Lung (tissue), 12 donors: ENCODE measurements around the gene MAG. TPM values are rescaled to one million over a fixed set of nuclear protein-coding genes. Genes with fewer than 3 reads are reported as not detected.

Source experiments
- ATAC-seq: fragments of 200-7000 bp; cut with Tn5 transposase; one replicate; pipeline ENCODE4 v1.9.1; 2020; ENCODE audit warnings: moderate number of reproducible peaks; ENCODE audit not compliant: insufficient read depth, low FRiP score
- DNase-seq, 3 donors: peaks; one replicate each; pipeline ENCODE4 v3.0.0-alpha.2; 2013 to 2017
- H3K27ac ChIP-seq, 2 donors: one replicate each; pipeline ENCODE4 v1.5.1; 2013; ENCODE audit warnings: mild to moderate bottlenecking in 2 of 2, moderate library complexity in 2 of 2, control low read depth in 1 of 2, inconsistent platforms in 1 of 2, low read depth in 1 of 2, low read length in 1 of 2
- H3K27me3 ChIP-seq, 3 donors: one replicate each; pipeline ENCODE4 v1.5.1; 2013; ENCODE audit warnings: low read length in 2 of 3; ENCODE audit not compliant: control insufficient read depth in 3 of 3, insufficient read depth in 3 of 3
- H3K36me3 ChIP-seq, 4 donors: one replicate each; pipeline ENCODE4 v1.5.1; 2013; ENCODE audit warnings: low read length in 4 of 4, mild to moderate bottlenecking in 1 of 4, moderate library complexity in 1 of 4; ENCODE audit not compliant: control insufficient read depth in 4 of 4, insufficient read depth in 4 of 4
- H3K4me1 ChIP-seq, 5 donors: one replicate each; pipeline ENCODE4 v1.5.1; 2013; ENCODE audit warnings: low read length in 5 of 5, mild to moderate bottlenecking in 2 of 5, moderate library complexity in 1 of 5; ENCODE audit not compliant: control insufficient read depth in 5 of 5, insufficient read depth in 5 of 5
- H3K4me3 ChIP-seq: one replicate; pipeline ENCODE4 v1.5.1; 2013; ENCODE audit warnings: mild to moderate bottlenecking, control low read depth, moderate library complexity
- H3K9ac ChIP-seq, 2 donors: one replicate each; pipeline ENCODE4 v1.5.1; 2013; ENCODE audit warnings: low read length in 2 of 2, control low read depth in 1 of 2; ENCODE audit not compliant: insufficient read depth in 1 of 2
- H3K9me3 ChIP-seq, 4 donors: one replicate each; pipeline ENCODE4 v1.5.1; 2013; ENCODE audit warnings: low read length in 3 of 4, mild to moderate bottlenecking in 1 of 4, moderate library complexity in 1 of 4; ENCODE audit not compliant: control insufficient read depth in 4 of 4, insufficient read depth in 3 of 4
- WGBS, 2 donors: extraction: QIAGEN DNeasy Blood & Tissue Kit; methylation state at CpG; one replicate each; pipeline ENCODE4 v1.1.7; 2013; 5-methylcytosine and 5-hydroxymethylcytosine counted together
- polyA plus RNA-seq, 2 donors: library from polyadenylated mRNA; stranded (reverse); fragments of 200-250 nt; gene quantifications; one replicate each; pipeline ENCODE4 v1.2.1, GENCODE V29; 2013
- total RNA-seq, 2 donors: library from RNA; depleted of rRNA in 1 of 2; stranded (reverse); fragments of >200 nt in 1 of 2; gene quantifications; one replicate each; pipeline ENCODE4 v1.2.1, GENCODE V29; 2014 to 2021
- TF ChIP-seq, protein P1 (sequence below): IDR thresholded peaks from 2 replicates; pipeline ENCODE4 v1.5.1; 2012; ENCODE audit warnings: mild to moderate bottlenecking; ENCODE audit errors: control extremely low read depth, extremely low read depth
- donor health status: control.
- donor health status: control.
- donor health status: Bipolar disorder and iron deficiency.
- donor health status: healthy.
- donor health status: DM: yes; HTN: yes; CAD: no.

The MAG gene
- total and polyA plus RNA-seq, 4 donors = 0.08 to 8.8 (median 1.9) TPM

DNA sequence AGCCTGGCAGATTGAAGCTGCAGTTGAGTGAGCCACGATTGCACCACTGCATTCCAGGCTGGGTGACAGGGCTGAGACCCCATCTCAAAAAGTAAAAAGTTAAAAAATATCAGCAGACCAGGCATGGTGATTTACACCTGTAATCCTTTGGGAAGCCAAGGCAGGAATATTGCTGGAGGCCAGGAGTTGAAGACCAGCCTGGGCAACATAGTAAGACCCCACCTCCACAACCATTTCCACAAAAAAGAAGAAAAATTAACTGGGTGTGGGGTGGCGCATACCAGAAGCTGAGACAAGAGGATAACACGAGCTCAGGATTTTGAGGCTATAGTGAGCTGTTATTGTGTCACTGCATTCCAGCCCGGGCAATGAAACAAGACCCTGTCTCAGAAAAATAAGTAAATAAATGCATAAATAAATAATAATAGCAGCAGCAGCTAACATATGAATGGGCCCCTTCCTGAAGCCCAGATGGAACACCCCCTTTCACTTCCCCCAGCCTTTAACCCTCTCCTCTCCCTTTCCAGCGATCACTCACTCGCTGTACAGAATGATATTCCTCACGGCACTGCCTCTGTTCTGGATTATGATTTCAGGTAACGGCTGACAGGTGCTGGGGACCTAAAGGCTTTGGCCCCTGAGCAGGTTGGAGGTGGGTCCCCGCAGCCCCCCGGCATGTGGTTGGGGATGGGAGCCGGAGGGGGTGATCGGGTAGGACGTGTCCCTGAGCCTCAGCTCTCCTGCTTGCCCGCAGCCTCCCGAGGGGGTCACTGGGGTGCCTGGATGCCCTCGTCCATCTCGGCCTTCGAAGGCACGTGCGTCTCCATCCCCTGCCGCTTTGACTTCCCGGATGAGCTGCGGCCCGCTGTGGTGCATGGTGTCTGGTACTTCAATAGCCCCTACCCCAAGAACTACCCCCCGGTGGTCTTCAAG is 3.2 kb downstream of the MAG start:
- TF ChIP-seq, protein P1, sequence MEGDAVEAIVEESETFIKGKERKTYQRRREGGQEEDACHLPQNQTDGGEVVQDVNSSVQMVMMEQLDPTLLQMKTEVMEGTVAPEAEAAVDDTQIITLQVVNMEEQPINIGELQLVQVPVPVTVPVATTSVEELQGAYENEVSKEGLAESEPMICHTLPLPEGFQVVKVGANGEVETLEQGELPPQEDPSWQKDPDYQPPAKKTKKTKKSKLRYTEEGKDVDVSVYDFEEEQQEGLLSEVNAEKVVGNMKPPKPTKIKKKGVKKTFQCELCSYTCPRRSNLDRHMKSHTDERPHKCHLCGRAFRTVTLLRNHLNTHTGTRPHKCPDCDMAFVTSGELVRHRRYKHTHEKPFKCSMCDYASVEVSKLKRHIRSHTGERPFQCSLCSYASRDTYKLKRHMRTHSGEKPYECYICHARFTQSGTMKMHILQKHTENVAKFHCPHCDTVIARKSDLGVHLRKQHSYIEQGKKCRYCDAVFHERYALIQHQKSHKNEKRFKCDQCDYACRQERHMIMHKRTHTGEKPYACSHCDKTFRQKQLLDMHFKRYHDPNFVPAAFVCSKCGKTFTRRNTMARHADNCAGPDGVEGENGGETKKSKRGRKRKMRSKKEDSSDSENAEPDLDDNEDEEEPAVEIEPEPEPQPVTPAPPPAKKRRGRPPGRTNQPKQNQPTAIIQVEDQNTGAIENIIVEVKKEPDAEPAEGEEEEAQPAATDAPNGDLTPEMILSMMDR = no peak
- no peak for ATAC-seq

DNA sequence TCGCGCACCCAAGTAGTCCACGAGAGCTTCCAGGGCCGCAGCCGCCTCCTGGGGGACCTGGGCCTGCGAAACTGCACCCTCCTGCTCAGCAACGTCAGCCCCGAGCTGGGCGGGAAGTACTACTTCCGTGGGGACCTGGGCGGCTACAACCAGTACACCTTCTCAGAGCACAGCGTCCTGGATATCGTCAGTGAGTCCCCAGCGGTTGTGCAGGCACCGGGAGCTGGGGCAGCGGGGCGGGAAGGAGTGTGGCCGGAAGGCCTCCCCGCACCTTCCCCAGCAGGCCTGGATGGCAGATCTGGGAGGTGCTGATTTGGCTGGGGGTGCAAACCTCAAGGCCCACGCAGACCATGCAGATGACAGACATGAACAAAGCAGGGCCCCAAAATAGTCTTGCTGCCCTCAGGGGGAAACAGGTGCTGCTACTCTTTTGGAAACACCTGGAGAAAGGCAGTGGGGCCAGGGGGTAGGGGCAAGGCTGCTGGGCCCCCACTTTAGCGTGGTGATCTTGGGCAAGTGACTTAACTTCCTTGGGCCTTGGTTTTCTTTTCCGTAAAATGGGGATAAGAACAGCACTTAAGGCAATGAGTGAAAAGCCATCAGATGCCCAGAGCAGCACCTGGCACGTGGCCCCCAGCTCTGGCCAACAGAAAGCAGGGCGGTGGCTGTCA is 4.0 kb downstream of the MAG start:
- no peak overlapping the region for H3K9ac ChIP-seq
- TF ChIP-seq, protein P1 = no peak
- H3K4me1 ChIP-seq = peaks cover 0 to 37% (median 11%) of the 10 kb centered on the region in 5 donors
- peaks cover 0 to 2% (median 0%) of the 10 kb centered on the region in 4 donors for H3K36me3 ChIP-seq
- 20 to 45% methylated on average over 24 of the region's 24 CpGs for WGBS, 2 donors
- ATAC-seq (no peak), DNase-seq (no peak)
- peaks cover 0 to 2% (median 0%) of the 10 kb centered on the region in 3 donors for H3K27me3 ChIP-seq
- H3K27ac ChIP-seq = no peak overlapping the region
- H3K9me3 ChIP-seq = peaks cover 0 to 15% (median 0%) of the 10 kb centered on the region in 4 donors
- no peak overlapping the region for H3K4me3 ChIP-seq

More for the DNA sequence above, 3.2 kb downstream of the MAG start:
- DNase-seq = peak; percentile 57 to 78 (median 76)
- H3K27ac ChIP-seq = no peak overlapping the region
- WGBS, 2 donors = 39 to 54% methylated on average over 25 of the region's 25 CpGs
- peaks cover 0 to 2% (median 0%) of the 10 kb centered on the region in 3 donors for H3K27me3 ChIP-seq
- peaks cover 0 to 2% (median 0%) of the 10 kb centered on the region in 4 donors for H3K36me3 ChIP-seq
- H3K4me3 ChIP-seq = no peak overlapping the region
- peaks cover 0 to 37% (median 11%) of the 10 kb centered on the region in 5 donors for H3K4me1 ChIP-seq
- peaks cover 0 to 15% (median 0%) of the 10 kb centered on the region in 4 donors for H3K9me3 ChIP-seq
- H3K9ac ChIP-seq = no peak overlapping the region

DNA sequence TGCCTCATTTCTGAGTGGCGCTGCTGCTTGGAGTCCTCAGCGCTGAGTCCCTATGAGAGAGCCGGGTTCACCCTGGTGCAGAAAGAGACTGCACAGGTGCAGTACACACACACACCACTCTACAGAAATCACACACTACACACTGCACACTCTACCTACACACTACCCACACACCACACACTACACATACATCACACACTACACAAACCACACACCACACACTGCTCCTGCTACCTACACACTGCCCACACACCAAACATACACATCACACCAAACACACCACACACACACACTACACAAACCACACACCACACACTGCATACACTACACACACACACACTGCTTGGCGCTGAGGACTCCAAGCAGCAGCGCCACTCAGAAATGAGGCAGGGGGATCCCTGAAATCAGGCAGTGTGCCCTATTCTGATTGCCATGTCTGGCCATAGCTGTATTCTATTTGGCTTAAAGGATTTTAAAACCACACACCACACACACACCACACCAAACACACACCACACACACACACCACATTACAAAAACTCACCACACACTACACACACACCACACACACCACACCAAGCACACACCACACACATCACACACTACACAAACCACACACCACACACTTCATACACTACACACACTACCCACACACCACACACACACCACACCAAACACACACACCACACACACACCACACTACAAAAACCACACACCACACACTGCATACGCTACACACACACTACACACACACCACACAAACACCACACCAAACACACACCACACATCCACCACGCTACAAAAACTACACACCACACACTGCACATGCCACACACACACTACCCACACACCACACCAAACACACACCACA is 4.9 kb downstream of the MAG start:
- DNase-seq (no peak), ATAC-seq (no peak)
- peak overlapping the region in 1 of 2 donors; percentile 7 for H3K9ac ChIP-seq
- H3K4me3 ChIP-seq = peak overlapping the region; percentile 1
- H3K9me3 ChIP-seq = peaks cover 0 to 13% (median 0%) of the 10 kb centered on the region in 4 donors
- no peak overlapping the region for H3K27ac ChIP-seq
- WGBS, 2 donors = 88 to 91% methylated on average over 7 of the region's 7 CpGs
- H3K4me1 ChIP-seq = peaks cover 0 to 37% (median 11%) of the 10 kb centered on the region in 5 donors
- peaks cover 0 to 2% (median 0%) of the 10 kb centered on the region in 4 donors for H3K36me3 ChIP-seq
- peaks cover 0 to 2% (median 0%) of the 10 kb centered on the region in 3 donors for H3K27me3 ChIP-seq
- TF ChIP-seq, protein P1 = no peak
